ENCODE results near the gene FAM25G. TPM values are rescaled to one million over a fixed set of nuclear protein-coding genes. Genes with fewer than 3 reads are reported as not detected.
"Not testable (repeated sequence)": the region's sequence is repeated elsewhere in the genome, so short reads cannot be mapped to it uniquely, and the experiment has no call there.

The FAM25G gene
- total RNA-seq, result not detected in 2 replicates

DNA sequence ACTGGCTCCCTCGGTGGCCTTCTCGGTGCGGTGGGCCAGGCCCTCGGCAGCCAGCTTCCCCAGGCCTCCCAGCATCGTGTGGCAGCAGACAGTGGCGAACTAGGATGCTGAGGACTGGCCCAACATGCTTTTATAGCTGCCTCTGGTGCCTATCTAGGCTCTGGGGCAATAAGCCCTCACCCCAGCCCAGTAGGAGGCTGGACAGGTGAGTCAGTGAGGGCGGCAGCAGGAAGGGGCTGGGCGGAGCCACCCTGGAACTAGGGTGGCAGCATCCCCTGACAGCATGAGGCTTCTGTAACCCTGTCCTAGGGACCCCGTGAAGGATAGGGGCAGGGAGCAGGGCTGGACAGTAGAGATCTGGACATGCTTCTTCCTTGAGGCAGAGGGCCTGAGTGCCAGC is at the start of gene FAM25G:
TSS of gene FAM25G (minus strand) at position 101 of the 400 bp plus-strand sequence. CDS start at position 75, 26 bp downstream.
- not testable (repeated sequence) for DNase-seq

GRCh38 chr10:47536430-47536829 is 44.9 kb upstream of the FAM25G start:
- not testable (repeated sequence) for DNase-seq

GRCh38 chr10:47523475-47523874 is 32.0 kb upstream of the FAM25G start, which contains the start of gene AGAP9:
Gene AGAP9, minus strand, starts transcription at chr10:47523638. Its CDS starts 112 bp downstream, at chr10:47523526.
- not testable (repeated sequence) for DNase-seq

- DNase-seq, result not testable (repeated sequence)
Measured at GRCh38 chr10:47502313-47502712, 10.8 kb upstream of the FAM25G start.

DNA sequence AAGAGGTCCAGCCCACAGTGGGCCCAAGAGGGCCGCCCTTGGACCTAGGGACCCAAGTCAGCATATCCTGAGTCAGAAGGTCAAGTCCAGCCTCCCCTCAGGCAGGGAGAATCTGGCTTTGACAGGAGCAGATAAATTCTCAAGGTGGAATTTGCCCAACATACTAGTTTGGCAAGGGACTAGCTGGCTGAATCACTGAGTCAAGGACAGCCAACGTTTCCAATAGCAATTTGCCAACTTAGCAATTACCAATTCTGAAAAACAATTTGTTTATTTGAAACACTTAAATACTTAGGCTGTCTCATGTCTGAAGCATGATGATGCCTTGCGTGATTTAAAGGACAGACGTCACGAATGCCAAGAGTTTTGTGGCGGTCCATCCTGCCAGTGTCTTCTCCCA is 2.7 kb upstream of the FAM25G start:
- DNase-seq, result not testable (repeated sequence)

- not testable (repeated sequence) for DNase-seq
Measured at GRCh38 chr10:47489630-47490029, 1.9 kb downstream of the FAM25G start.

DNA sequence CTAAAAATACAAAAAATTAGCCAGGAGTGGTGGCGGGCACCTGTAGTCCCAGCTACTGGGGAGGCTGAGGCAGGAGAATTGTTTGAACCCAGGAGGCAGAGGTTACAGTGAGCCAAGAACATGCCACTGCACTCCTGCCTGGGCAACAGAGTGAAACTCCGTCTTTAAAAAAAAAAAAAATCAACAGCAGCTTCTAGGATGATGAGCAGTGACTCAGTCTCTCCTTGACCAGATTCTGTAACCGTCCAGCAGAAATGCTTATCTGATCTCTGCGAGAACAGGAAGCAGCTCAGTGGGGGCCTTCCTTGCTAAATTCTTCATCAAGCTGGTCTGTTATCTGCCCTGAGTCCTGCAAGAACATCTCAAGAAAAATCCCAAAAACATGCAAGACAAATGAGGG is 5.6 kb downstream of the FAM25G start:
- DNase-seq, result peak; percentile 2

DNA sequence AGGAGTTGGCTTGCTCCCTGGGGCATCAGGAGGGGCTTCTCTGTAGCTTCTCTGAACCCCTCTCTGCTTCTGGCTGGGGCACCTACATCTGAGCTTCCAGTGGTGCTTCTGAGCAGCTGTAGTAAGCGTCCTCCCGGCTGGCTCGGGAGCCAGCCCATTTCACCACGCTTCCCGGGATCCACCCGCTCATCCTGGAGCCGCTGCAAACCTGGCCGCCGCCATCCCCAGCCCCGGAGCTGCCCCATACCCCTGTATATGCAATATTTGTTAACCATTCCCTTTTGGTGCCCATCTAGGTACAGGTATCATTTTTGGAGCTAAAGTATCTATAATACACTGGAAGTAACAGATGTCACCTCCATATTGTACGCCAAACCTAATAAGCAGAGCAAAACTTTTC is 6.7 kb downstream of the FAM25G start:
- not testable (repeated sequence) for DNase-seq

DNA sequence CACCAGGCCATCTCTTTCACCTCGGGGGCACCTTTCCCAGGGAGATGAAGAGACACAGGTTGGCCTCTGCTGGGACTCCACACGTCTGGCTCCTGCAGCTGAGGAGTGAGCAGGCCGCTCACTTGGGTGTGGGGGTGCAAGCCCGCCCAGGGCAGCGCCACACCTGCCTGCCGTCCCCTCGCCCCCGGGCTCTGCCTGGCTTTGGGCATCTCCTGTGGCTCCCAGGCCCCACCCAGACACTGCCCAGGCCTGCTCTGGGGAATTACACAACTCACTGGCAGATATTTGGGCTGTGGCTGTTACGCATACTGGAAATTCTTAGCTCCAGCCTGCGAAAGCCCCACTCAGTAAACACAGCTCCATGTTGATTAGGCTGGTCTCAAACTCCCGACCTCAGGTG is 7.6 kb downstream of the FAM25G start, which contains the start of gene ANXA8:
TSS of gene ANXA8 (minus strand) at position 193 of the 400 bp plus-strand sequence. CDS start at position 11, 182 bp downstream.
- DNase-seq, result not testable (repeated sequence)

DNA sequence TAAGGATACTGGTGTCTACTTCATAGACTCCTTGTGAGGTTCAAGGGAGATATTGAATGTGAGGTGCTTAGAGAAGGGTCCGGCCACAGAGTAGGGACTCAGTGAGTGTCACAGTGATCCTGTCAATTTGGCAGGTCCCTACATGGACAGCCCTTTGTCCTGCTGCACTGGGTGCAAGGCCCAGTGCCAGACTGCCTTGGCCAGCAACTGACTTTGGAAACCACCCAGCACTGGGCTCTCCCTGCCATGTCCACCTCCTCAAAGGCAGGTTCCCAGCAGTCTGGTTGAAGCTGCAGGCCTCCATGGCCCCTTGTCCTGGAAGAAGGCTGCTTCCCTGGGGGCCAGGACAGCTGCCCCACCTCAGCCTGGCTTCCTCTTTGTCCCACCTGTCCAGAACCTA is 9.1 kb downstream of the FAM25G start:
- not testable (repeated sequence) for DNase-seq

DNA sequence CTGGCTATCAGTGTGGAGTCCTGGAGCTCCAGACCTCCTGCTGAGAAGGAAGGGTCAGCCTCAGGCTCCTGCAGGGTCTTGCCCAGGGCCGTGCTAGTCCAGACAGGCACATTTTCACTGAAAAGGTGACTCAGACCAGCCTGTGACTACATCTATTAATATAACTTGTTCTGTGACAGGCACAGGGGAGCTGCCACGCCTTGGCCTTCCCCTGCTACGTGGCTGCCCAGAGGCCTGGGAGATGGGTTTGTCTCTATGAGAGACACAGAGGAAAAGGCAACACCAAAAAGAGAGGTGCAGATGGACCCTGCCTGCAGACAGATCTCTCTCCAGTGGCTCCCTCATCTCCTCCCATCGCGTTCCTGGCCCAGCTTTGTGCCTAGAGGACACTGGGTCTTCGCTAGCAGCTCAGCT is 9.7 kb downstream of the FAM25G start:
- DNase-seq, result not testable (repeated sequence)

DNA sequence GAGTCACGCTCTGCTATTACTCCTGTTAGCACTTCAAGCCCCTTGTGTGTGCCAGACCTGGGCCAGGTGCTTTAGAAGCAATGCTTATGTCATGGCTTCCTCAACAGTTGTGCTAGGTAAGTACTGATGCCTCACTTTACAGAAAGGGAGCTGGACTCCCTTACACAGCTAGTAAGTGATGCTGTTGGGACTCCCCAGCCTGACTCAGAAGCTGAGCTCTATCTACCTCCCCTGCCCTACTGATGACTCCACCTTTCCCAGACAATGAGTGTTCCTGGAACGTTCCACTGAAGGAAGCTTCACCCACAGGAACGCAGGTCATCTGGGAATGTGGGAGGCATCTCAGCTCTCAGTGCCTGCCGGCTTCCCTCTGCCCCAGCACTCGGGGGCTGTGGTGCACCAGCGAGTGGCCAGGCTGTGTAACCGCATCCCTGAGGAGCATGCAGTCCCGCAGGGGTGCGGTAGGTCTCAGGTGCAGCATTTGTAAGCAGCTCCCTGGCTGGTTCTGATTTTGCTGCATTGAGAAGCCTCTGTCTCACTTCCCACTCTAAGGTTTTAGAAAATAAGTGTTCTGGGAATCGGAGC is 10.2 kb downstream of the FAM25G start:
- not testable (repeated sequence) for DNase-seq

DNA sequence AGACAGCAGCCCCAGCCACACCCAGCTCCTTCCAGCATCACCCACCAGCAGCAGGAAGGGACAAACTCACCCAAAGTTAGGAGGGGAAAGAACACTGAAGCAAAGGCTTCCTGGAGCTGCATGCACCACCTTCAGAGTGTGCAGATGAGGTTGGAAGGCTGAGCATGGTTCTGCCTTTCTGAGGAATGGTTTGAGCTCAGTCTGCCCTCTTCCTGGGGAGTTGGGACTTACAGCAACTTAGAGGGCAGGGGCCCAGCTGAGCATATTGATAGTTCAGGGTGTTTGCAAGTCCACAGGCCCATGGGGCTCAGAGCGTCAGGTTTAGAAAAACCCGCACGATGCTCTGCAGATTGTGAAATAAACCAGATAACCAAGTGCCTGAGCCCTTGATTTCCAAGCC is 11.4 kb downstream of the FAM25G start:
- not testable (repeated sequence) for DNase-seq

GRCh38 chr10:47478114-47478513 is 13.4 kb downstream of the FAM25G start:
- DNase-seq, result not testable (repeated sequence)

GRCh38 chr10:47477078-47477477 is 14.4 kb downstream of the FAM25G start:
- DNase-seq, result not testable (repeated sequence)

DNA sequence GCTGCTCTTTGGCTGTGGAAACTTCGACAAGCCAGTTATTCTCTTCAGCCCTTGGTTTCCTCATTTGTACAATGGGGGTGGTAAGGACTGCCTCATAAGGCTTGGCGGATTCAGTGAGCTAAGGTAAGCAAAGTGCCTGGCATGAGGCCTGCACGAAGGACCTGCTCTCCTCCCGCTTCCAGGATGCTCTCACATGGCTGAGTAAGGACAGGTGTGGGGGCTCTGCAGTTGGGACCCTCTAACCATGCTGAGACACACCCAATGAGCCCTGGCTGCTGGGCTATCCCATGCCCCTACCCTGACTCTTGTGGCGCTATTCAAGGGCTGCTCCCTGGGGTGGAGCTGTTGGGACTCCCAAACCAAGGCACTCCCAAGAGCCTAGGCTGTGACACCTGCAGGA is 16.4 kb downstream of the FAM25G start:
- DNase-seq, result not testable (repeated sequence)

- not testable (repeated sequence) for DNase-seq
Measured at GRCh38 chr10:47473516-47473915, 18.0 kb downstream of the FAM25G start.

GRCh38 chr10:47472647-47473046 is 18.9 kb downstream of the FAM25G start:
- not testable (repeated sequence) for DNase-seq

DNA sequence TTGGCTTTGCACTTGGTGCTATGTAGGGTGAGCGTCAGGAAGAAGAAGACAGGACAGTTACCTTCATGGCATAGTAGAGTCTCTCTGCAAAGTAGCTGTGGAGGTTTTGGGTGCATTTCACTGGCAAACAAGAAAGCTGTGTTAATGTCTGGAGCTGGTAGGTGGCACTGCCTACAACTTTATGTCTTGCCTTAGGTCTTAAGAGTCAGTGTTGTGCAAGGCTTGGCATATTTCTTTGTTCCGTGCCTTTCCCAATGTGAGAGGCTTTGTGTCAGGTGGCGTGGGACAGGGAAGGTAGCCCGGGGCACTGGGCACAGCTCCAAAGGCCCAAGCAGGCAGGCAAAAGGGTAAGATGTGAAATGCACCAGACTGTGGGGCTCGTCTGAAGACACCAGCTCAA is 19.4 kb downstream of the FAM25G start:
- not testable (repeated sequence) for DNase-seq

DNA sequence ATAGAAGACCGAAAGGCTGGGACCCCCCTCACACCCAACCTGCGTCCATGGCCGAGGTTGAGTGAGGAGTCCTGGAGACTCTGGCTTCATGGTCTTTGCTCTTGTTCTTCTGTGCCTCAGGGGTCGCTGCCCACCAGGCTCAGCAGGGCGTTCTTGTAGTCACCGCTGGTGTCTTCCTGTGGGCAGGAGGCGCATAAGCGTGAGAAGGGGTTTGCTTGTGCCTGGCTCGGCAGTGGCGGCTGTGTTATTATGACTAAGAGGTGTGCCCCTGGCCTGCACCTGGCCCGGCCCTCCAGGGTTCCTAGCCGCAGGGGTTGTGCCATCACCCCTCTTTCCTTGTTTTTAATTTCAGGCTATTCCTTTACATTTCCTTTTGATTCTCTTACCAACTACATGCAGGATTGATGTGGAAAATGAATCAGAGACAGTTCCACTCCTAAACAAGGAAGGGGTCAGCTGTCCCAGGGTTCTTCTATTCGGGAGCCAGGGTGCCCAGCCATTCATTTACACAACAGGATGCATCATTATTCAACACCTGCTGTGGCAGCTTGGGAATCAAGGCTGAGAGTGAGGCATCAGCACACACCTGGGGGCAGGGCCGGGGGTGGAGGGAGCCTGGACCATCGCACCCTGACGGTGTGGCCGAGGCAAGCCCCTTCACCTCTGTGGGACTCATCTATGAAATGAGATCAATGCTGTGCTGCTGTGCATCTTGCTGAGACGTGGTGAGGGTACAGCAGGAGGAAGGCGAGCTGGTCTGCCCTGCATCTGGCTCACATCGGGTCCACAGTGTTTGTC is 22.6 kb downstream of the FAM25G start:
- not testable (repeated sequence) for DNase-seq

- DNase-seq, result not testable (repeated sequence)
Measured at GRCh38 chr10:47467957-47468356, 23.5 kb downstream of the FAM25G start.

GRCh38 chr10:47467458-47467857 is 24.0 kb downstream of the FAM25G start:
- DNase-seq, result not testable (repeated sequence)

DNA sequence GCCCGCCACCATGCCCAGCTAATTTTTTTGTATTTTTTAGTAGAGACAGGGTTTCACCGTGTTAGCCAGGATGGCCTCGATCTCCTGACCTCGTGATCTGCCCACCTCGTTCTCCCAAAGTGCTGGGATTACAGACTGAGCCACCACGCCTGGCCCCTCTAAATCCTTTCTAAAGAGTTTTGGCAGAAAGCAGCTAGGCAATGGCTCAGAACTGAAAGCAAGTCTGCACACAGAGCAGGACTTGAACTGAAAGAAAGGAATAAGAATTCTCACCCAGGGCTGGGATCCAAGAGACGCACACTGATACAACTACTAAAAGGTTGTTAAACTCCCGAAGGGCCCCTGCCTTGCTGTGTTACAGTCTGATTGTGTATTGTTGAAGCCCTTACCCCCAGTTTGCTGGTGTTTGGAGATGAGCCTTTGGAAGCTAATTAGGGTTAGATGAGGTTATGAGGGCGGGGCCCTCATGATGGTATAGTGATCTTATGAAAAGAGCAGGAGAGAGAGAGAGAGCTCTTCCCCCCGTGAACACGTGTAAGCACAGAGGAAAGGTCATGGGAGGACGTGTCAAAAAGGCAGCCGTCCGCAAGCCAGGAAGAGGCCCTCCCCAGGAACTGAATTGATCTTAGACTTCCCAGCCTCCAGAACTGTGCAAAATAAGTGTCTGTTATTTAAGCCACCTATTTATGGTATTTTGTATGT is 26.1 kb downstream of the FAM25G start:
- not testable (repeated sequence) for DNase-seq
